SK-N-SH (cell line): ENCODE measurements around the gene GALR2. TPM values are rescaled to one million over a fixed set of nuclear protein-coding genes. Genes with fewer than 3 reads are reported as not detected.

Source experiments
- CTCF ChIA-PET: fragments of 300-600, 350-600 bp; formaldehyde crosslinking; extraction: SDS; loops from one replicate; lab custom pipeline; 2021; lab: Yijun Ruan, JAX
- POLR2A ChIA-PET: fragments of 350-600 bp; sonication (Branson Sonifier 250); formaldehyde crosslinking; extraction: SDS; loops from one replicate; lab custom pipeline; 2020; ENCODE audit warnings: antibody characterized with exemption, inconsistent platforms; lab: Yijun Ruan, JAX
- DNase-seq: peaks from one replicate; pipeline ENCODE4 v3.0.0; 2012
- H2AFZ ChIP-seq: fragments of 200-600 bp; sonication (generic); 2 replicates; pipeline ENCODE4 v1.8.1; 2016; ENCODE audit warnings: antibody characterized with exemption, mild to moderate bottlenecking, low read depth
- H3F3A ChIP-seq: fragments of 200-600 bp; sonication (generic); replicated peaks from 2 replicates; pipeline ENCODE3; 2016; ENCODE audit warnings: antibody characterized with exemption, mild to moderate bottlenecking; ENCODE audit not compliant: insufficient read depth
- H3K27ac ChIP-seq, 2 experiments: fragments of 200-500 bp in 1 of 2; fragments of 200-600 bp in 1 of 2; sonication (Bioruptor generic) in 1 of 2; sonication (generic), shearing (Covaris generic) in 1 of 2; 2 replicates each; pipeline versions ENCODE4 v1.5.1 to v1.6.1; 2014 to 2016; ENCODE audit warnings: low read depth in 2 of 2, inconsistent platforms in 1 of 2, low read length in 1 of 2, mild to moderate bottlenecking in 1 of 2, mixed read lengths in 1 of 2
- H3K27me3 ChIP-seq: fragments of 200-600 bp; sonication (generic), shearing (Covaris generic); 2 replicates; pipeline ENCODE4 v1.6.1; 2016; ENCODE audit warnings: mixed run types; ENCODE audit not compliant: insufficient read depth
- H3K36me3 ChIP-seq, 2 experiments: fragments of 200-500 bp in 1 of 2; fragments of 200-600 bp in 1 of 2; sonication (Bioruptor generic) in 1 of 2; sonication (generic) in 1 of 2; replicated peaks in 1 of 2; 2 replicates each; pipeline versions ENCODE3 to v1.5.1; 2014 to 2016; ENCODE audit warnings: low read length in 1 of 2, mild to moderate bottlenecking in 1 of 2; ENCODE audit not compliant: insufficient read depth in 2 of 2, control insufficient read depth in 1 of 2
- H3K4me1 ChIP-seq, 2 experiments: fragments of 200-500 bp in 1 of 2; fragments of 200-600 bp in 1 of 2; sonication (Bioruptor generic) in 1 of 2; sonication (generic), shearing (Covaris generic) in 1 of 2; 2 replicates each; pipeline versions ENCODE4 v1.5.1 to v1.6.1; 2014 to 2016; ENCODE audit warnings: low read depth in 1 of 2, low read length in 1 of 2, mixed run types in 1 of 2; ENCODE audit not compliant: insufficient read depth in 2 of 2, control insufficient read depth in 1 of 2
- H3K4me2 ChIP-seq: fragments of 200-600 bp; sonication (generic), shearing (Covaris generic); 2 replicates; pipeline ENCODE4 v1.6.1; 2017; ENCODE audit warnings: mixed run types
- H3K4me3 ChIP-seq, 2 experiments: fragments of 200-500 bp in 1 of 2; fragments of 200-600 bp in 1 of 2; sonication (Bioruptor generic) in 1 of 2; sonication (generic), shearing (Covaris generic) in 1 of 2; 2 replicates each; pipeline versions ENCODE4 v1.5.1 to v1.8.1; 2014 to 2016; ENCODE audit warnings: low read depth in 2 of 2, inconsistent platforms in 1 of 2, low read length in 1 of 2, mild to moderate bottlenecking in 1 of 2, mixed read lengths in 1 of 2, moderate library complexity in 1 of 2
- H3K79me2 ChIP-seq: fragments of 200-600 bp; sonication (generic); 2 replicates; pipeline ENCODE4 v1.8.1; 2017; ENCODE audit warnings: mild to moderate bottlenecking; ENCODE audit not compliant: insufficient read depth
- H3K9ac ChIP-seq: fragments of 200-600 bp; sonication (generic); 2 replicates; pipeline ENCODE4 v1.6.1; 2017; ENCODE audit warnings: mixed run types
- H3K9me2 ChIP-seq: fragments of 200-600 bp; sonication (generic); 2 replicates; pipeline ENCODE4 v1.6.1; 2017; ENCODE audit warnings: mixed run types
- H3K9me3 ChIP-seq: fragments of 200-600 bp; sonication (generic); 2 replicates; pipeline ENCODE4 v1.6.1; 2017; ENCODE audit warnings: mixed run types, mild to moderate bottlenecking, moderate library complexity
- H4K20me1 ChIP-seq: fragments of 200-600 bp; sonication (generic); 2 replicates; pipeline ENCODE4 v1.6.1; 2017; ENCODE audit warnings: mild to moderate bottlenecking, mixed run types; ENCODE audit not compliant: insufficient read depth
- ELF1 ChIP-seq: IDR thresholded peaks from 2 replicates; pipeline ENCODE4 v1.4.0; 2012
- EZH2phosphoT487 ChIP-seq: fragments of 200-600 bp; sonication (generic); IDR thresholded peaks from 2 replicates; pipeline ENCODE4 v1.6.1; 2017; ENCODE audit warnings: low read depth, mixed run types, mild to moderate bottlenecking, antibody characterized with exemption, moderate library complexity, borderline replicate concordance
- JUND ChIP-seq: IDR thresholded peaks from 2 replicates; pipeline ENCODE4 v1.4.0; 2012
- NRF1 ChIP-seq: IDR thresholded peaks from 2 replicates; pipeline ENCODE4 v1.6.1; 2012; ENCODE audit warnings: low read depth, mild to moderate bottlenecking, low read length
- REST ChIP-seq: IDR thresholded peaks from 2 replicates; pipeline ENCODE4 v1.6.1; 2012; ENCODE audit warnings: mild to moderate bottlenecking, low read depth, low read length, moderate library complexity
- RFX5 ChIP-seq: IDR thresholded peaks from 2 replicates; pipeline ENCODE4 v1.6.1; 2012; ENCODE audit warnings: mild to moderate bottlenecking, improper control_type of control experiment, low read length
- SIN3A ChIP-seq: IDR thresholded peaks from 2 replicates; pipeline ENCODE4 v1.6.1; 2012; ENCODE audit warnings: low read depth, mild to moderate bottlenecking, low read length, moderate library complexity, borderline replicate concordance
- TAF1 ChIP-seq: IDR thresholded peaks from 2 replicates; pipeline ENCODE4 v1.6.1; 2012; ENCODE audit warnings: low read depth, mild to moderate bottlenecking, low read length, moderate library complexity, borderline replicate concordance
- TCF12 ChIP-seq: IDR thresholded peaks from 2 replicates; pipeline ENCODE4 v1.4.0; 2012
- TEAD4 ChIP-seq: IDR thresholded peaks from 2 replicates; pipeline ENCODE4 v1.4.0; 2012; ENCODE audit warnings: mild to moderate bottlenecking, borderline replicate concordance; ENCODE audit not compliant: insufficient read depth
- WGBS: methylation state at CpG from one replicate; pipeline ENCODE4 v1.1.6; 2017; ENCODE audit warnings: low lambda C conversion rate; 5-methylcytosine and 5-hydroxymethylcytosine counted together
- polyA plus RNA-seq, 3 experiments: library from polyadenylated mRNA; depleted of rRNA; stranded (reverse); fragments of >200 nt; gene quantifications; 2 replicates each; pipeline ENCODE4 v1.2.3, GENCODE V29; 2012
- TF ChIP-seq, protein P1 (sequence below): IDR thresholded peaks from 2 replicates; pipeline ENCODE4; 2012
- TF ChIP-seq, protein P2 (sequence below): fragments of 150-350 bp; IDR thresholded peaks from 2 replicates; pipeline ENCODE4 v1.6.1; 2016; ENCODE audit warnings: mild to moderate bottlenecking, low read depth, low read length
- TF ChIP-seq, protein P3 (sequence below): fragments of 200-600 bp; sonication (generic); IDR thresholded peaks from 2 replicates; pipeline ENCODE4 v1.6.1; 2017; ENCODE audit warnings: antibody characterized with exemption, mild to moderate bottlenecking, moderate library complexity

Gene GALR2
- polyA plus RNA-seq, 1 of the 3 experiments (the other 2 are of a cell fraction), result 0.05 TPM

DNA sequence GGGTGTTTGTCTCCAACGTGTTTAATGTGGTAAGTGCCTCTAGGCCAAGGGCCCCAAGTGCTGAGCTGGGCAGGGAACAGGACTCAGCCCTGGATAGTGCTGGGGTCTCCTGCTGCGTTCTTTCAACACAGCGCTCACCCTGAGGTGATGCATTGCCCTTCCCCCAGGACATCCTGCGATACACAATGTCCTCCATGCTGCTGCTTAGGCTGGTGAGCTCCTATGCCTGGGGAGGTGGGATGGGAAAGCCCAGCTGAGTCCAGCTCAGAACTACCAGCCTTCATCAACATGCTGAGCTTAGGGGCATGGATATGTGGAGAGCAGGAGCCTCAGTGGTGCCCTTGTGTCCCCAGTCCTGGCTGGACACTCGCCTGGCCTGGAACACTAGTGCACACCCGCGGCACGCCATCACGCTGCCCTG, 5.0 kb downstream of the GALR2 start:
- DNase-seq, result peak; percentile 61

GRCh38 chr17:76079956-76080767, 5.6 kb downstream of the GALR2 start:
- peak overlapping the region; percentile 48 for H3K4me2 ChIP-seq
- H2AFZ ChIP-seq, result no peak overlapping the region
- DNase-seq, result peak; percentile 80
- H3K9ac ChIP-seq, result no peak overlapping the region
- WGBS, result 9% methylated on average over 20 of the region's 23 CpGs
- POLR2A ChIA-PET, result interaction anchor here (0.6 to 3.4 kb wide), 7 partner anchors 9 to 199 kb away, joined by 3 to 20 read pairs (median 5); no protein-coding TSS in a partner anchor
- peaks cover 23% of the 10 kb centered on the region for H3F3A ChIP-seq
- H3K9me3 ChIP-seq, result no peaks in the 10 kb centered on the region
- peaks cover 0 to 32% of the 10 kb centered on the region in 2 experiments; a peak in 1 of 4 replicates for H3K4me1 ChIP-seq
- CTCF ChIA-PET, result interaction anchor here (0.6 to 7.8 kb wide), 15 partner anchors 9 to 1336 kb away, joined by 3 to 64 read pairs (median 4); partner anchors contain the start of gene EXOC7
- H3K27ac ChIP-seq, result no peak overlapping the region
- no peaks in the 10 kb centered on the region for H3K9me2 ChIP-seq
- peaks cover 12 to 27% of the 10 kb centered on the region in 2 experiments for H3K36me3 ChIP-seq
- H3K79me2 ChIP-seq, result no peaks in the 10 kb centered on the region
- H3K4me3 ChIP-seq, result peak overlapping the region in 1 of 2 experiments; percentile 19; a peak in 1 of 4 replicates
- H3K27me3 ChIP-seq, result peaks cover 55% of the 10 kb centered on the region
- H4K20me1 ChIP-seq, result no peaks in the 10 kb centered on the region; the same call in 1 of the 2 replicates
- TF ChIP-seq RFX5 (no peak), JUND (no peak), TEAD4 (no peak), ELF1 (peak; percentile 3; the same call in 1 of the 2 replicates), EZH2phosphoT487 (no peak), SIN3A (0 out of 2 replicates have a peak, but pooled peaks have one; percentile 13), NRF1 (no peak), REST (no peak), TAF1 (no peak)
- TF ChIP-seq, protein P1, sequence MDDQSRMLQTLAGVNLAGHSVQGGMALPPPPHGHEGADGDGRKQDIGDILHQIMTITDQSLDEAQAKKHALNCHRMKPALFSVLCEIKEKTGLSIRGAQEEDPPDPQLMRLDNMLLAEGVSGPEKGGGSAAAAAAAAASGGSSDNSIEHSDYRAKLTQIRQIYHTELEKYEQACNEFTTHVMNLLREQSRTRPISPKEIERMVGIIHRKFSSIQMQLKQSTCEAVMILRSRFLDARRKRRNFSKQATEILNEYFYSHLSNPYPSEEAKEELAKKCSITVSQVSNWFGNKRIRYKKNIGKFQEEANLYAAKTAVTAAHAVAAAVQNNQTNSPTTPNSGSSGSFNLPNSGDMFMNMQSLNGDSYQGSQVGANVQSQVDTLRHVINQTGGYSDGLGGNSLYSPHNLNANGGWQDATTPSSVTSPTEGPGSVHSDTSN, result peak; percentile 19
- TF ChIP-seq, protein P2, sequence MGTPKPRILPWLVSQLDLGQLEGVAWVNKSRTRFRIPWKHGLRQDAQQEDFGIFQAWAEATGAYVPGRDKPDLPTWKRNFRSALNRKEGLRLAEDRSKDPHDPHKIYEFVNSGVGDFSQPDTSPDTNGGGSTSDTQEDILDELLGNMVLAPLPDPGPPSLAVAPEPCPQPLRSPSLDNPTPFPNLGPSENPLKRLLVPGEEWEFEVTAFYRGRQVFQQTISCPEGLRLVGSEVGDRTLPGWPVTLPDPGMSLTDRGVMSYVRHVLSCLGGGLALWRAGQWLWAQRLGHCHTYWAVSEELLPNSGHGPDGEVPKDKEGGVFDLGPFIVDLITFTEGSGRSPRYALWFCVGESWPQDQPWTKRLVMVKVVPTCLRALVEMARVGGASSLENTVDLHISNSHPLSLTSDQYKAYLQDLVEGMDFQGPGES, result no peak
- TF ChIP-seq, protein P3, sequence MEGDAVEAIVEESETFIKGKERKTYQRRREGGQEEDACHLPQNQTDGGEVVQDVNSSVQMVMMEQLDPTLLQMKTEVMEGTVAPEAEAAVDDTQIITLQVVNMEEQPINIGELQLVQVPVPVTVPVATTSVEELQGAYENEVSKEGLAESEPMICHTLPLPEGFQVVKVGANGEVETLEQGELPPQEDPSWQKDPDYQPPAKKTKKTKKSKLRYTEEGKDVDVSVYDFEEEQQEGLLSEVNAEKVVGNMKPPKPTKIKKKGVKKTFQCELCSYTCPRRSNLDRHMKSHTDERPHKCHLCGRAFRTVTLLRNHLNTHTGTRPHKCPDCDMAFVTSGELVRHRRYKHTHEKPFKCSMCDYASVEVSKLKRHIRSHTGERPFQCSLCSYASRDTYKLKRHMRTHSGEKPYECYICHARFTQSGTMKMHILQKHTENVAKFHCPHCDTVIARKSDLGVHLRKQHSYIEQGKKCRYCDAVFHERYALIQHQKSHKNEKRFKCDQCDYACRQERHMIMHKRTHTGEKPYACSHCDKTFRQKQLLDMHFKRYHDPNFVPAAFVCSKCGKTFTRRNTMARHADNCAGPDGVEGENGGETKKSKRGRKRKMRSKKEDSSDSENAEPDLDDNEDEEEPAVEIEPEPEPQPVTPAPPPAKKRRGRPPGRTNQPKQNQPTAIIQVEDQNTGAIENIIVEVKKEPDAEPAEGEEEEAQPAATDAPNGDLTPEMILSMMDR, result no peak; the same call in 1 of the 2 replicates

More for the DNA sequence above, 5.0 kb downstream of the GALR2 start:
- H3K9ac ChIP-seq, result no peak overlapping the region
- H4K20me1 ChIP-seq, result no peaks in the 10 kb centered on the region; the same call in 1 of the 2 replicates
- H3K36me3 ChIP-seq, result peaks cover 9 to 21% of the 10 kb centered on the region in 2 experiments
- 6% methylated on average over 3 of the region's 9 CpGs for WGBS
- peaks cover 23% of the 10 kb centered on the region for H3F3A ChIP-seq
- TF ChIP-seq ELF1 (peak; percentile 28; the same call in 1 of the 2 replicates), TCF12 (no peak)
- TF ChIP-seq, all 33 proteins: peak for 1
- Histone ChIP-seq H2AFZ (no peak overlapping the region), H3K9me3 (no peaks in the 10 kb centered on the region), H3K4me3 (peak overlapping the region in 1 of 2 experiments; percentile 19; a peak in 1 of 4 replicates), H3K27me3 (peaks cover 61% of the 10 kb centered on the region), H3K4me1 (peaks cover 0 to 32% of the 10 kb centered on the region in 2 experiments; a peak in 1 of 4 replicates), H3K9me2 (no peaks in the 10 kb centered on the region), H3K27ac (no peak overlapping the region), H3K79me2 (no peaks in the 10 kb centered on the region), H3K4me2 (peak overlapping the region; percentile 48)
- ChIA-PET POLR2A (interaction anchor here (0.6 to 3.4 kb wide), 7 partner anchors 10 to 200 kb away, joined by 3 to 20 read pairs (median 5); no protein-coding TSS in a partner anchor), CTCF (interaction anchor here (0.6 to 7.8 kb wide), 10 partner anchors 9 to 200 kb away, joined by 3 to 64 read pairs (median 7); partner anchors contain the start of gene EXOC7)
